HK-2 (cell line): Measurements from ENCODE around the gene GLYR1.

Experiments
- DNase-seq: peaks from one replicate; pipeline ENCODE4 v3.0.0-alpha.2; 2018; ENCODE audit not compliant: unreplicated experiment

The GLYR1 gene

GRCh38 chr16:4805231-4805630 lies 41.9 kb downstream of the GLYR1 start:
- DNase-seq, result no peak

GRCh38 chr16:4803898-4804762 lies 43.0 kb downstream of the GLYR1 start:
- no peak for DNase-seq

GRCh38 chr16:4803401-4803844 lies 43.7 kb downstream of the GLYR1 start:
- DNase-seq, result no peak

DNA sequence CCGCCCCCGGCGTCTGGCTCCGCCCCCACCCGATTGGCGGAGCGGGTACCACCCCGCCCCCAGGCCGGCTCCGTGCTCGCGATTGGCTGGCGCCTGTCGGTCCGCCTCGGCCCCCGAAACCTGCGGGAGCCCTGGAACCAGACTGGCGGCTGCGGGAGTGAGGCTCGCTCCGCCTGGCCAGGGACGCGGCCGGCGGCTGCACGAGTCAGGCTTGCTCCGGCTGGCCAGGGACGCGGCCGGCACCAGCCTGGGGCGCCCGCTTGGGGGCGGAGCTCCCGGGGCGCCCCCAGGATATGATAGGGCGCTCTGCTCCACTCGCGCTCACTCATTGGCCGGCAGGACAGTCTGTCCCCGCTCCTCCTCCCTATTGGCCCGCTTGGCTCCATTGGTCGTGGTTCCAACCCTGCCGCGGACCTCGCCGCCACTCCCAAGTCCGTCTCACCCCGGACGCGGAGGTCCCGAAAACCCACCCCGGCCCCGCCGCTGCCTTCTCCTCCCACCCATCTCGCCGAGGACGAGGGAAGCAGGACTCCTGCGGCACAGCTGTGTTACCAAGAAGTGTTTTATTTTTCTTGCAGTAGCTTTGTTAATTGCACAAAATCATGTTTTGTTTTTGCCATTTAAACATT lies 44.3 kb downstream of the GLYR1 start:
- peak; percentile 85 for DNase-seq

- DNase-seq, result peak; percentile 79
Observed at GRCh38 chr16:4801962-4802658, 45.0 kb downstream of the GLYR1 start, which contains the start of gene ROGDI. Gene ROGDI (minus strand): TSS chr16:4802633. CDS start chr16:4802571, 62 bp downstream.

- no peak for DNase-seq
Observed at GRCh38 chr16:4801051-4801961, 45.8 kb downstream of the GLYR1 start.

- DNase-seq, result no peak
Observed at GRCh38 chr16:4800290-4801041, 46.6 kb downstream of the GLYR1 start.

- no peak for DNase-seq
Observed at GRCh38 chr16:4799171-4799855, 47.8 kb downstream of the GLYR1 start.

DNA sequence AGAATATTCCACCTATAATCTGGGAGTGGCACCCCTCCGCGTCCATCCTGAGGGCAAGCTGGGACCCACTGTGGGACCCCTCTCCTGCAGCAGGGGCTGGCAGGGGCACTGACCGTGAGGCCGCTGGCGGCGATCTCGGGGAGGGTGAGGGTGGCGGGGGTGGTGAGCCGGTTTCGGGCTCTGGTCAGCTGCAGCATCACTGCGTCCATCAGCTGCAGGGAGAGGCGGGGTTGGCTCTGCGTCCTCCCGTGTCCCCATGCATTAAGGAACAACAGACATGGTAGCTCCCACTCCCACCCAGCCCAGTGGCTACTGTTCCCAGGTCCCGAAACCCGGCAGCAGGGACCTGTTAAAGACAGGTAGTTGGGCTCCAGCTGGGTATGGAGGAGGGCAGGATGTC lies 48.6 kb downstream of the GLYR1 start:
- no peak for DNase-seq

GRCh38 chr16:4797805-4798252 lies 49.3 kb downstream of the GLYR1 start:
- no peak for DNase-seq

- no peak for DNase-seq
Observed at GRCh38 chr16:4796982-4797804, 49.9 kb downstream of the GLYR1 start.

DNA sequence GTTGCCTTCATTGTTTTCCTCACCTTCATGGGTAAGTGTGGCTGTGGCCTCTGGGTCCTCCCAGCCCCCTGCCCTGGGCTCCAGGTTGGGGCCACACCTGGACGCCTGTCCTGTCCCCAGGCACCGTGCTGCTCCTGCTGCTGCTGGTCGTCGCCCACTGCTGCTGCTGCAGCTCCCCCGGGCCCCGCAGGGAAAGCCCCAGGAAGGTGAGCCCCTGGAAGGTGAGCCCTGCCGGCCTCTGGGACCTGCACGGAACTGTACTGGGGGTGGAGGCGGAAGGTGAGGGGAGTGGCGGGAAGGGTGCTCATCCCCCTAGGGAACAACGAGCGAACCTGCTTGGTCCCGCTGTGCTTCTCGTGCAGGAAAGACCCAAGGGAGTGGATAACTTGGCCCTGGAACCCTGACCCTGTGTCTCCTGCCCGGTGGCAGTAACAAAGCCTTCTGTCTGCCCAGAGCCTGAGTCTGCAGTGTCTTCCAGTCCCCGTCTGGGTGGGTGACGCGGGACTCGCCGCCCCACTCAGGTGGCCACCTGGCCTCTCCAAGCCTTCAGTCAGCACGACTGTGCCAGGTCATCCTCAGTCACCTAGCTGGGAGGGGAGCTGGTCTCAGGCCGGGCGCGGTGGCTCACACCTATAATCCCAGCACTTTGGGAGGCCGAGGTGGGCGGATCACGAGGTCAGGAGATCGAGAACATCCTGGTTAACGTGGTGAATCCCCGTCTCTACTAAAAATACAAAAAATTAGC lies 51.1 kb downstream of the GLYR1 start:
- DNase-seq, result no peak

DNA sequence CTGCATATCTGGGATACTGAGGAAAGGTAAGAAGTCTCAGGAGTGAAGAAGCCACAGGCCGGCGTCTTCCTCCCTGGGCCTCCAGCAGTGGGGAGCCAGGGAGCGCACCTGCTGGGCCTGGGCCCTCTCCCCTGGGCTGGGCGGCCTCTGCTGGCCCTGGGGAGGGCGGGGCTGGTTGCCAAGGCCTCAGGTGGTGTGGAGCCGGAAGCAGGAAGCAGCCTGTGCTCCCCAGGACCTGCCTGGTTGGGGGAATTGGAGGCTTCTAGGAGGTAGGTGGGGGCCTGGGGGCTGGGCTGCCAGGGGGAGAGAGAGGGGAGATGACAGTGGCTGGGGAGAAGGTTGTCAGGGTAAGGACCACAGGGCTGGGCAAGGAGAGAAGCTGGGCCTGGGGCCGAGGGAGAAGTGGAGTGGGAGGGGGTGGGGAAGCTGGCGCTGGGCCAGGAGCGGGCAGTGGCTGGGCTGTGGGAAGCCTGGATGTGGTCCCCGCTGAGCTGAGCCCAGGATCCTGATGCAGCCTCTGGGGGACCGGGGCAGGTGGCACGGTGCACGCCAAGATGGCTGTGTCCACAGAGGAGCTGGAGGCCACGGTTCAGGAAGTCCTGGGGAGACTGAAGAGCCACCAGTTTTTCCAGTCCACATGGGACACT lies 51.8 kb downstream of the GLYR1 start, which contains the start of gene SMIM22:
SMIM22 (plus strand) TSS at position 189 of the 647 bp plus-strand sequence; CDS start at position 555, 366 bp downstream.
- DNase-seq, result no peak

- DNase-seq, result no peak
Observed at GRCh38 chr16:4792951-4793513, 54.1 kb downstream of the GLYR1 start.

- no peak for DNase-seq
Observed at GRCh38 chr16:4790871-4791270, 56.2 kb downstream of the GLYR1 start.

GRCh38 chr16:4790261-4790660 lies 56.8 kb downstream of the GLYR1 start:
- no peak for DNase-seq

GRCh38 chr16:4788910-4789309 lies 58.2 kb downstream of the GLYR1 start:
- no peak for DNase-seq
